Trophoblast cell (in vitro differentiated cells and primary cell): ENCODE measurements around the gene ASB2.

Experiments used
- DNase-seq, 2 donors: peaks; one replicate each; pipeline ENCODE4 v3.0.0-alpha.2; 2016
- H2AFZ ChIP-seq: 2 replicates; pipeline ENCODE4 v1.6.1; 2013; ENCODE audit warnings: low read length, moderate library complexity, mild to moderate bottlenecking; ENCODE audit not compliant: insufficient read depth, poor library complexity
- H2AK5ac ChIP-seq: 2 replicates; pipeline ENCODE4 v1.6.1; 2013; ENCODE audit warnings: mild to moderate bottlenecking, low read length
- H2BK120ac ChIP-seq: 2 replicates; pipeline ENCODE4 v1.6.1; 2013; ENCODE audit warnings: low read length, mild to moderate bottlenecking, moderate library complexity; ENCODE audit not compliant: insufficient read depth, poor library complexity
- H2BK12ac ChIP-seq: 2 replicates; pipeline ENCODE4 v1.6.1; 2013; ENCODE audit warnings: mild to moderate bottlenecking, low read length, moderate library complexity
- H2BK5ac ChIP-seq: 2 replicates; pipeline ENCODE4 v1.6.1; 2013; ENCODE audit warnings: low read length, low read depth, moderate library complexity, mild to moderate bottlenecking; ENCODE audit not compliant: poor library complexity
- H3K14ac ChIP-seq: 2 replicates; pipeline ENCODE4 v1.6.1; 2013; ENCODE audit warnings: mild to moderate bottlenecking, low read length
- H3K18ac ChIP-seq: 2 replicates; pipeline ENCODE4 v1.6.1; 2013; ENCODE audit warnings: mild to moderate bottlenecking, low read length
- H3K23ac ChIP-seq: 2 replicates; pipeline ENCODE4 v1.6.1; 2013; ENCODE audit warnings: low read length
- H3K27ac ChIP-seq: 2 replicates; pipeline ENCODE4 v1.5.1; 2013; ENCODE audit warnings: low read depth, mild to moderate bottlenecking, inconsistent platforms, low read length, moderate library complexity
- H3K27me3 ChIP-seq: 2 replicates; pipeline ENCODE4 v1.6.1; 2013; ENCODE audit warnings: inconsistent platforms, mild to moderate bottlenecking, low read length, moderate library complexity; ENCODE audit not compliant: insufficient read depth
- H3K36me3 ChIP-seq, 2 experiments: 1 replicate in 1 of 2; 2 replicates in 1 of 2; pipeline ENCODE4 v1.6.1; 2013; ENCODE audit warnings: low read length in 2 of 2, mild to moderate bottlenecking in 2 of 2, moderate library complexity in 1 of 2; ENCODE audit not compliant: insufficient read depth in 2 of 2, control insufficient read depth in 1 of 2
- H3K4ac ChIP-seq: 2 replicates; pipeline ENCODE4 v1.6.1; 2013; ENCODE audit warnings: low read depth, mild to moderate bottlenecking, low read length, moderate library complexity
- H3K4me1 ChIP-seq, 2 experiments: 1 replicate in 1 of 2; 2 replicates in 1 of 2; pipeline ENCODE4 v1.6.1; 2013; ENCODE audit warnings: low read length in 2 of 2, mild to moderate bottlenecking in 2 of 2, moderate library complexity in 1 of 2; ENCODE audit not compliant: insufficient read depth in 2 of 2, control insufficient read depth in 1 of 2
- H3K4me2 ChIP-seq: 2 replicates; pipeline ENCODE4 v1.6.1; 2013; ENCODE audit warnings: inconsistent platforms, mild to moderate bottlenecking, low read length, moderate library complexity
- H3K4me3 ChIP-seq: 2 replicates; pipeline ENCODE4 v1.5.1; 2013; ENCODE audit warnings: mild to moderate bottlenecking, low read depth, low read length, inconsistent platforms
- H3K79me1 ChIP-seq: one replicate; pipeline ENCODE4 v1.6.1; 2013; ENCODE audit warnings: low read length
- H3K79me2 ChIP-seq: 2 replicates; pipeline ENCODE4 v1.6.1; 2013; ENCODE audit warnings: low read length, mild to moderate bottlenecking; ENCODE audit not compliant: control insufficient read depth, insufficient read depth, poor library complexity
- H3K9ac ChIP-seq: 2 replicates; pipeline ENCODE4 v1.6.1; 2013; ENCODE audit warnings: mild to moderate bottlenecking, low read length
- H3K9me3 ChIP-seq: 2 replicates; pipeline ENCODE4 v1.6.1; 2013; ENCODE audit warnings: low read depth, mild to moderate bottlenecking, control low read depth, inconsistent platforms, low read length; ENCODE audit not compliant: insufficient read depth
- H4K12ac ChIP-seq: 2 replicates; pipeline ENCODE4 v1.6.1; 2013; ENCODE audit warnings: low read depth, mild to moderate bottlenecking, low read length, moderate library complexity
- H4K8ac ChIP-seq: 2 replicates; pipeline ENCODE4 v1.6.1; 2013; ENCODE audit warnings: low read depth, mild to moderate bottlenecking, low read length, moderate library complexity
- H4K91ac ChIP-seq: one replicate; pipeline ENCODE4 v1.6.1; 2013; ENCODE audit warnings: low read depth, mild to moderate bottlenecking, low read length, moderate library complexity
- WGBS: extraction: QIAGEN DNeasy Blood & Tissue Kit; methylation state at CpG from one replicate; pipeline ENCODE4 v1.1.7; 2013; ENCODE audit warnings: missing lambda C conversion rate; ENCODE audit not compliant: insufficient read length, insufficient coverage; ENCODE audit errors: extremely low coverage; 5-methylcytosine and 5-hydroxymethylcytosine counted together

Gene ASB2

GRCh38 chr14:93917141-93917540, 59.2 kb downstream of the ASB2 start:
- H3K9ac ChIP-seq = no peak overlapping the region
- DNase-seq = no peak
- H3K79me1 ChIP-seq = no peaks in the 10 kb centered on the region
- H4K12ac ChIP-seq = no peak overlapping the region
- H3K79me2 ChIP-seq = no peaks in the 10 kb centered on the region
- H3K23ac ChIP-seq = no peak overlapping the region
- no peak overlapping the region for H2BK12ac ChIP-seq
- H2BK5ac ChIP-seq = no peak overlapping the region
- no peak overlapping the region for H3K14ac ChIP-seq
- no peak overlapping the region for H4K91ac ChIP-seq
- H3K4me1 ChIP-seq = no peaks in the 10 kb centered on the region
- no peak overlapping the region for H2AFZ ChIP-seq
- no peak overlapping the region for H3K18ac ChIP-seq
- H3K36me3 ChIP-seq = no peaks in the 10 kb centered on the region
- H2BK120ac ChIP-seq = no peak overlapping the region
- H3K4me3 ChIP-seq = no peak overlapping the region
- no peak overlapping the region for H4K8ac ChIP-seq
- H3K4ac ChIP-seq = no peak overlapping the region
- no peaks in the 10 kb centered on the region for H3K27me3 ChIP-seq
- WGBS = no CpG with 5 or more reads among the region's 7 CpGs
- H2AK5ac ChIP-seq = no peak overlapping the region
- peaks cover 2% of the 10 kb centered on the region for H3K9me3 ChIP-seq
- no peak overlapping the region for H3K4me2 ChIP-seq
- no peak overlapping the region for H3K27ac ChIP-seq

- H2BK5ac ChIP-seq = no peak overlapping the region
- WGBS = no CpG with 5 or more reads among the region's 3 CpGs
These were observed 59.9 kb downstream of the ASB2 start for GRCh38 chr14:93916498-93916897.

DNA sequence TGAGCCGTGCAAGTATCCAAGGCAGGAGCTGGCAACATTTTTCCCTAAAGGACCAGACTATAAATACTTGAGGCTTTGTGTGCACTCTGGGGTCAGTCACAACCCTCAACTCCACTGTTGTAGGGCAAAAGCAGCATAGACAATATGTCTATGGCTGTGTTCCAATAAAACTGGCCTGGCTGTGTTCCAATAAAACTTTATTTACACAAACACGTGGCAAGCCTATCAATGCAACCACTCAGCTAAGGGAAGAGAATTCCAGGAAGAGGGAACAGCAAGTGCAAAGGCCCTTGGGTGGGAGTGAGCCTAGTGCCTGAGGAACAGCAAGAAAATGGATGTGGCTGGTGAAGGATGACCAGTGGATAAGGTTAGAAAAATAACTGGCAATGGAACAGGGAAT, 60.6 kb downstream of the ASB2 start:
- H3K79me1 ChIP-seq = no peaks in the 10 kb centered on the region
- DNase-seq = no peak
- no peak overlapping the region for H2BK120ac ChIP-seq
- no peak overlapping the region for H4K91ac ChIP-seq
- no peak overlapping the region for H2BK12ac ChIP-seq
- no peaks in the 10 kb centered on the region for H3K79me2 ChIP-seq
- no peak overlapping the region for H3K9ac ChIP-seq
- no peaks in the 10 kb centered on the region for H3K36me3 ChIP-seq
- H3K14ac ChIP-seq = no peak overlapping the region
- no CpG with 5 or more reads among the region's 2 CpGs for WGBS
- H3K18ac ChIP-seq = no peak overlapping the region
- H4K12ac ChIP-seq = no peak overlapping the region
- H3K9me3 ChIP-seq = peaks cover 2% of the 10 kb centered on the region
- no peak overlapping the region for H2AK5ac ChIP-seq
- no peak overlapping the region for H2BK5ac ChIP-seq
- H3K27me3 ChIP-seq = no peaks in the 10 kb centered on the region
- H3K27ac ChIP-seq = no peak overlapping the region
- H3K4me3 ChIP-seq = no peak overlapping the region
- no peak overlapping the region for H3K23ac ChIP-seq
- H3K4me1 ChIP-seq = no peaks in the 10 kb centered on the region
- H2AFZ ChIP-seq = no peak overlapping the region
- no peak overlapping the region for H4K8ac ChIP-seq
- H3K4ac ChIP-seq = no peak overlapping the region
- no peak overlapping the region for H3K4me2 ChIP-seq

More at GRCh38 chr14:93916498-93916897, 59.9 kb downstream of the ASB2 start:
- no peak for DNase-seq
- Histone ChIP-seq H4K8ac (no peak overlapping the region), H2BK120ac (no peak overlapping the region), H3K79me1 (no peaks in the 10 kb centered on the region), H3K4ac (no peak overlapping the region), H4K91ac (no peak overlapping the region), H3K14ac (no peak overlapping the region), H3K4me3 (no peak overlapping the region), H3K79me2 (no peaks in the 10 kb centered on the region), H3K9me3 (peaks cover 2% of the 10 kb centered on the region), H2AK5ac (no peak overlapping the region), H3K4me2 (no peak overlapping the region), H2BK12ac (no peak overlapping the region), H3K18ac (no peak overlapping the region), H3K9ac (no peak overlapping the region), H4K12ac (no peak overlapping the region), H3K23ac (no peak overlapping the region), H3K36me3 (no peaks in the 10 kb centered on the region), H3K4me1 (no peaks in the 10 kb centered on the region), H3K27me3 (no peaks in the 10 kb centered on the region), H3K27ac (no peak overlapping the region), H2AFZ (no peak overlapping the region)

- Histone ChIP-seq H3K4ac (no peak overlapping the region), H4K91ac (no peak overlapping the region), H3K18ac (no peak overlapping the region), H3K79me2 (no peaks in the 10 kb centered on the region), H3K14ac (no peak overlapping the region), H3K4me1 (no peaks in the 10 kb centered on the region), H3K9ac (no peak overlapping the region), H3K79me1 (no peaks in the 10 kb centered on the region), H3K9me3 (peaks cover 2% of the 10 kb centered on the region), H3K23ac (no peak overlapping the region), H2AK5ac (no peak overlapping the region), H2AFZ (no peak overlapping the region), H2BK5ac (no peak overlapping the region), H4K12ac (no peak overlapping the region), H3K27ac (no peak overlapping the region), H3K4me2 (no peak overlapping the region), H3K36me3 (no peaks in the 10 kb centered on the region), H3K27me3 (no peaks in the 10 kb centered on the region), H4K8ac (no peak overlapping the region), H2BK12ac (no peak overlapping the region), H2BK120ac (no peak overlapping the region), H3K4me3 (no peak overlapping the region)
- whole genome bisulfite sequencing = no CpG with 5 or more reads among the region's 14 CpGs
- DNase-seq = no peak
These were observed 61.2 kb downstream of the ASB2 start for GRCh38 chr14:93915070-93915705.
